ENCODE results near the gene BAX. TPM values are rescaled to one million over a fixed set of nuclear protein-coding genes. Genes with fewer than 3 reads are reported as not detected.
A peak's percentile ranks its signal among the peaks of the same experiment; 100 is the strongest.

The BAX gene
- total and polyA plus RNA-seq, 3 experiments from 2014 or later = 79.5 to 331 (median 315) TPM

- H3K4me3 ChIP-seq (ENCODE audit: low read length) = no peak overlapping the region
- ChIA-PET CTCF (interaction anchor here (1.4 to 3.1 kb wide), 5 partner anchors 21 to 148 kb away, joined by 3 to 11 read pairs (median 9); partner anchors contain the start of gene LIN7B), POLR2A (interaction anchor here (0.6 kb wide), 1 partner anchor 85 kb away, joined by 5 read pairs; no protein-coding TSS in a partner anchor)
- DNase-seq = peak in 2 of 5 donors; percentile 29 to 60
- H3K36me3 Mint-ChIP-seq = peaks cover 0 to 20% (median 0%) of the 10 kb centered on the region in 3 donors
- H3K4me1 Mint-ChIP-seq = peaks cover 18 to 34% (median 24%) of the 10 kb centered on the region in 3 donors
- no peak overlapping the region for H3K4me3 Mint-ChIP-seq
- H3K27ac ChIP-seq (ENCODE audit: low read depth, low read length) = no peak overlapping the region
- H3K9me3 Mint-ChIP-seq = no peaks in the 10 kb centered on the region
- no peaks in the 10 kb centered on the region for H3K9me3 ChIP-seq (ENCODE audit: low read length)
- H3K27ac Mint-ChIP-seq = peak overlapping the region in 1 of 8 donors; percentile 75
- H3K27me3 ChIP-seq (ENCODE audit: insufficient read depth, low read length, poor library complexity, severe bottlenecking) = no peaks in the 10 kb centered on the region
- H3K36me3 ChIP-seq (ENCODE audit: insufficient read depth, low read length) = no peaks in the 10 kb centered on the region
- H3K27me3 Mint-ChIP-seq = peaks cover 0 to 2% of the 10 kb centered on the region in 2 donors
- H3K4me1 ChIP-seq (ENCODE audit: insufficient read depth, low read length) = peaks cover 14% of the 10 kb centered on the region
Measured at GRCh38 chr19:48997972-48998371, 43.3 kb downstream of the BAX start.

- no peaks in the 10 kb centered on the region for H3K9me3 Mint-ChIP-seq
- H3K4me3 Mint-ChIP-seq = peak overlapping the region in 1 of 7 donors; percentile 3
- H3K9me3 ChIP-seq (ENCODE audit: low read length) = no peaks in the 10 kb centered on the region
- peak overlapping the region in 2 of 8 donors; percentile 54 to 77 for H3K27ac Mint-ChIP-seq
- peaks cover 5% of the 10 kb centered on the region for H3K4me1 ChIP-seq (ENCODE audit: insufficient read depth, low read length)
- peaks cover 10 to 24% (median 14%) of the 10 kb centered on the region in 3 donors for H3K4me1 Mint-ChIP-seq
- ChIA-PET POLR2A (no interaction called here), CTCF (interaction anchor here (0.8 to 3.1 kb wide), 9 partner anchors 10 to 199 kb away, joined by 3 to 10 read pairs (median 5); no protein-coding TSS in a partner anchor)
- no peak overlapping the region for H3K27ac ChIP-seq (ENCODE audit: low read depth, low read length)
- no peak overlapping the region for H3K4me3 ChIP-seq (ENCODE audit: low read length)
- no peaks in the 10 kb centered on the region for H3K27me3 ChIP-seq (ENCODE audit: insufficient read depth, low read length, poor library complexity, severe bottlenecking)
- H3K36me3 ChIP-seq (ENCODE audit: insufficient read depth, low read length) = peaks cover 7% of the 10 kb centered on the region
- DNase-seq = peak; percentile 44 to 72 (median 45)
- peaks cover 0 to 31% (median 0%) of the 10 kb centered on the region in 3 donors for H3K36me3 Mint-ChIP-seq
- H3K27me3 Mint-ChIP-seq = no peaks in the 10 kb centered on the region
Measured at GRCh38 chr19:48999481-49000325, 45.0 kb downstream of the BAX start.

GRCh38 chr19:49004133-49004532 lies 49.5 kb downstream of the BAX start:
- peaks cover 0 to 57% (median 0%) of the 10 kb centered on the region in 3 donors for H3K36me3 Mint-ChIP-seq
- peaks cover 7% of the 10 kb centered on the region for H3K36me3 ChIP-seq (ENCODE audit: insufficient read depth, low read length)
- DNase-seq = no peak
- no peaks in the 10 kb centered on the region for H3K27me3 Mint-ChIP-seq
- ChIA-PET CTCF (interaction anchor here (1.2 kb wide), 1 partner anchor 10 kb away, joined by 10 read pairs; the partner anchor contains the start of genes GYS1 and RUVBL2), POLR2A (interaction anchor here (0.8 kb wide), 1 partner anchor 83 kb away, joined by 3 read pairs; no protein-coding TSS in a partner anchor)
- H3K9me3 Mint-ChIP-seq = no peaks in the 10 kb centered on the region
- no peak overlapping the region for H3K4me3 ChIP-seq (ENCODE audit: low read length)
- no peak overlapping the region for H3K4me3 Mint-ChIP-seq
- H3K27ac Mint-ChIP-seq = no peak overlapping the region
- H3K4me1 ChIP-seq (ENCODE audit: insufficient read depth, low read length) = no peaks in the 10 kb centered on the region
- no peaks in the 10 kb centered on the region for H3K9me3 ChIP-seq (ENCODE audit: low read length)
- no peak overlapping the region for H3K27ac ChIP-seq (ENCODE audit: low read depth, low read length)
- H3K4me1 Mint-ChIP-seq = peaks cover 3 to 6% (median 4%) of the 10 kb centered on the region in 3 donors
- no peaks in the 10 kb centered on the region for H3K27me3 ChIP-seq (ENCODE audit: insufficient read depth, low read length, poor library complexity, severe bottlenecking)

GRCh38 chr19:49004964-49005614 lies 50.4 kb downstream of the BAX start:
- no peaks in the 10 kb centered on the region for H3K4me1 Mint-ChIP-seq
- peak overlapping the region in 1 of 8 donors; percentile 65 for H3K27ac Mint-ChIP-seq
- no peak for DNase-seq
- H3K27ac ChIP-seq (ENCODE audit: low read depth, low read length) = no peak overlapping the region
- H3K36me3 Mint-ChIP-seq = peaks cover 0 to 61% (median 0%) of the 10 kb centered on the region in 3 donors
- peaks cover 7% of the 10 kb centered on the region for H3K36me3 ChIP-seq (ENCODE audit: insufficient read depth, low read length)
- H3K4me3 Mint-ChIP-seq = no peak overlapping the region
- no peaks in the 10 kb centered on the region for H3K4me1 ChIP-seq (ENCODE audit: insufficient read depth, low read length)
- H3K4me3 ChIP-seq (ENCODE audit: low read length) = no peak overlapping the region
- no peaks in the 10 kb centered on the region for H3K9me3 ChIP-seq (ENCODE audit: low read length)
- H3K9me3 Mint-ChIP-seq = no peaks in the 10 kb centered on the region
- ChIA-PET CTCF (no interaction called here), POLR2A (interaction anchor here (0.7 kb wide), 1 partner anchor 12 kb away, joined by 5 read pairs; the partner anchor contains the start of gene GYS1)
- no peaks in the 10 kb centered on the region for H3K27me3 ChIP-seq (ENCODE audit: insufficient read depth, low read length, poor library complexity, severe bottlenecking)
- no peaks in the 10 kb centered on the region for H3K27me3 Mint-ChIP-seq

GRCh38 chr19:49006905-49007304 lies 52.2 kb downstream of the BAX start:
- H3K4me3 ChIP-seq (ENCODE audit: low read length) = no peak overlapping the region
- peaks cover 7% of the 10 kb centered on the region for H3K36me3 ChIP-seq (ENCODE audit: insufficient read depth, low read length)
- no peaks in the 10 kb centered on the region for H3K27me3 ChIP-seq (ENCODE audit: insufficient read depth, low read length, poor library complexity, severe bottlenecking)
- no peaks in the 10 kb centered on the region for H3K27me3 Mint-ChIP-seq
- H3K4me3 Mint-ChIP-seq = no peak overlapping the region
- H3K9me3 ChIP-seq (ENCODE audit: low read length) = no peaks in the 10 kb centered on the region
- H3K9me3 Mint-ChIP-seq = no peaks in the 10 kb centered on the region
- DNase-seq = no peak
- CTCF ChIA-PET = interaction anchor here (0.8 kb wide), 1 partner anchor 14 kb away, joined by 3 read pairs; the partner anchor contains the start of genes GYS1 and RUVBL2
- H3K4me1 ChIP-seq (ENCODE audit: insufficient read depth, low read length) = no peaks in the 10 kb centered on the region
- no peak overlapping the region for H3K27ac Mint-ChIP-seq
- peaks cover 0 to 73% (median 2%) of the 10 kb centered on the region in 3 donors for H3K36me3 Mint-ChIP-seq
- POLR2A ChIA-PET = no interaction called here
- H3K4me1 Mint-ChIP-seq = no peaks in the 10 kb centered on the region
- no peak overlapping the region for H3K27ac ChIP-seq (ENCODE audit: low read depth, low read length)

- no peaks in the 10 kb centered on the region for H3K36me3 ChIP-seq (ENCODE audit: insufficient read depth, low read length)
- POLR2A ChIA-PET = no interaction called here
Measured at GRCh38 chr19:49009828-49010227, 55.2 kb downstream of the BAX start.

GRCh38 chr19:49010453-49010852 lies 55.8 kb downstream of the BAX start:
- H3K27ac Mint-ChIP-seq = no peak overlapping the region

More at GRCh38 chr19:49009828-49010227, 55.2 kb downstream of the BAX start:
- H3K36me3 Mint-ChIP-seq = peaks cover 0 to 69% (median 2%) of the 10 kb centered on the region in 3 donors
- CTCF ChIA-PET = interaction anchor here (0.9 to 1.7 kb wide), 3 partner anchors 10 to 39 kb away, joined by 3 to 6 read pairs (median 5); partner anchors contain the start of genes GYS1 and RUVBL2
- no peak overlapping the region for H3K4me3 Mint-ChIP-seq
- no peaks in the 10 kb centered on the region for H3K9me3 Mint-ChIP-seq
- DNase-seq = no peak
- H3K27me3 Mint-ChIP-seq = no peaks in the 10 kb centered on the region
- H3K4me1 Mint-ChIP-seq = no peaks in the 10 kb centered on the region
- Histone ChIP-seq H3K27ac (ENCODE audit: low read depth, low read length) (no peak overlapping the region), H3K27me3 (ENCODE audit: insufficient read depth, low read length, poor library complexity, severe bottlenecking) (no peaks in the 10 kb centered on the region), H3K4me1 (ENCODE audit: insufficient read depth, low read length) (no peaks in the 10 kb centered on the region), H3K9me3 (ENCODE audit: low read length) (no peaks in the 10 kb centered on the region), H3K4me3 (ENCODE audit: low read length) (no peak overlapping the region)
- H3K27ac Mint-ChIP-seq = no peak overlapping the region

More at GRCh38 chr19:49010453-49010852, 55.8 kb downstream of the BAX start:
- no peak for DNase-seq
- peaks cover 0 to 67% (median 2%) of the 10 kb centered on the region in 3 donors for H3K36me3 Mint-ChIP-seq
- Histone ChIP-seq H3K27ac (ENCODE audit: low read depth, low read length) (no peak overlapping the region), H3K36me3 (ENCODE audit: insufficient read depth, low read length) (no peaks in the 10 kb centered on the region), H3K9me3 (ENCODE audit: low read length) (no peaks in the 10 kb centered on the region), H3K4me3 (ENCODE audit: low read length) (no peak overlapping the region), H3K27me3 (ENCODE audit: insufficient read depth, low read length, poor library complexity, severe bottlenecking) (no peaks in the 10 kb centered on the region), H3K4me1 (ENCODE audit: insufficient read depth, low read length) (no peaks in the 10 kb centered on the region)
- H3K27me3 Mint-ChIP-seq = no peaks in the 10 kb centered on the region
- ChIA-PET POLR2A (no interaction called here), CTCF (interaction anchor here (0.9 to 1.7 kb wide), 3 partner anchors 10 to 40 kb away, joined by 3 to 6 read pairs (median 5); partner anchors contain the start of genes GYS1 and RUVBL2)
- no peak overlapping the region for H3K4me3 Mint-ChIP-seq
- H3K4me1 Mint-ChIP-seq = no peaks in the 10 kb centered on the region
- no peaks in the 10 kb centered on the region for H3K9me3 Mint-ChIP-seq
